Type B pancreatic cell (in vitro differentiated cells): ENCODE results near the gene SDK2. TPM values are rescaled to one million over a fixed set of nuclear protein-coding genes. Genes with fewer than 3 reads are reported as not detected.

Source experiments
- DNase-seq: peaks from one replicate; pipeline ENCODE4 v3.0.0; 2021; ENCODE audit warnings: mixed read lengths; ENCODE audit not compliant: unreplicated experiment; ENCODE audit errors: extremely low spot score
- H3K27ac Mint-ChIP-seq: 2 replicates; pipeline ENCODE4 v1.8.0; 2021; ENCODE audit warnings: mild to moderate bottlenecking, mixed read lengths
- H3K27me3 Mint-ChIP-seq: 2 replicates; pipeline ENCODE4 v1.8.0; 2021; ENCODE audit warnings: mixed read lengths
- H3K36me3 Mint-ChIP-seq: 2 replicates; pipeline ENCODE4 v1.8.0; 2021; ENCODE audit warnings: mixed read lengths
- H3K4me1 Mint-ChIP-seq: one replicate; pipeline ENCODE4 v1.8.0; 2021; ENCODE audit warnings: mixed read lengths; ENCODE audit not compliant: unreplicated experiment
- H3K4me3 Mint-ChIP-seq: 2 replicates; pipeline ENCODE4 v1.8.0; 2021; ENCODE audit warnings: mild to moderate bottlenecking, mixed read lengths
- H3K9me3 Mint-ChIP-seq: 2 replicates; pipeline ENCODE4 v1.8.0; 2021; ENCODE audit warnings: mixed read lengths
- CTCF ChIP-seq: fragments of 200-600 bp; sonication (generic); conservative IDR thresholded peaks from 2 replicates; pipeline ENCODE4 v1.5.0; 2021; ENCODE audit warnings: antibody characterized with exemption, mild to moderate bottlenecking
- total RNA-seq: library from RNA; stranded (reverse); gene quantifications from 2 replicates; pipeline ENCODE4 v1.2.1, GENCODE V29; 2021; ENCODE audit warnings: low replicate concordance

Gene SDK2
- total RNA-seq, 1 donor from 2014 or later, result 47.3 TPM

DNA sequence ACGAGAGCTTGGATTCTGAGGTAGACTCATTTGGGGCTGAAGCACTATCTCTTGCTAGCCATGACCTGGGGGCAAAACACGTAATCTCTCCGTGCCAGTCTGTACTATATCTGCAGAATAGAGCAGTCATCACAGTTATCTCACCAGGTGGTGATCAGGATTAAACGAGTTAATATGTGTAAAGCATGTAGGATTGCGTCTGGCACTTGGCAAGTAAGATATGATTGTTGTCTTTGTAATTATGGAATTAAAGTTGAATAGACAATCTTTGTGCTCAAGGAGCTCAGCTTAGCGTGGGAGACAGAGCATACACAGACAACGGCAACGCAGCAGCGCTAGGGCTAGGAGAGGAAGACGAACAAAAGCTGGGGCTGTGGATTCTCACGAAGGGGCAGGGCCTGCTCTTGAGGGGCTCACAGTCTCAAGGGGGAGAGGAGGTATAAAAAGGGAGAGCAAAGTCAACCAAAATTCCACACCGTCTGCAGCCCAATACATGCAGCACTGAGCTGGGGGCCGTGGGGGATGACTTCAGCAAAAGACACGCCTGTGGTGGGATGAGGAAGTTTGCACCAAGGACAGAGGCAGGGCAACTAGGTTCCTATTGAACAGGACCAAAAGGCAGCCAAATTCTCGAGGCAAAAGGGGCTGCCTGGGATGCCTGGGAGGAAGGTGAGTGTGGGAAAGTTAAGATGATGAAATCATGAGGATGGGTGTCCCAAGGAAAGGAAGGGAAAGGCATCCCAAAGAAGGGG lies 68.6 kb downstream of the SDK2 start:
- no peak overlapping the region for H3K4me3 Mint-ChIP-seq
- TF ChIP-seq CTCF, result no peak

DNA sequence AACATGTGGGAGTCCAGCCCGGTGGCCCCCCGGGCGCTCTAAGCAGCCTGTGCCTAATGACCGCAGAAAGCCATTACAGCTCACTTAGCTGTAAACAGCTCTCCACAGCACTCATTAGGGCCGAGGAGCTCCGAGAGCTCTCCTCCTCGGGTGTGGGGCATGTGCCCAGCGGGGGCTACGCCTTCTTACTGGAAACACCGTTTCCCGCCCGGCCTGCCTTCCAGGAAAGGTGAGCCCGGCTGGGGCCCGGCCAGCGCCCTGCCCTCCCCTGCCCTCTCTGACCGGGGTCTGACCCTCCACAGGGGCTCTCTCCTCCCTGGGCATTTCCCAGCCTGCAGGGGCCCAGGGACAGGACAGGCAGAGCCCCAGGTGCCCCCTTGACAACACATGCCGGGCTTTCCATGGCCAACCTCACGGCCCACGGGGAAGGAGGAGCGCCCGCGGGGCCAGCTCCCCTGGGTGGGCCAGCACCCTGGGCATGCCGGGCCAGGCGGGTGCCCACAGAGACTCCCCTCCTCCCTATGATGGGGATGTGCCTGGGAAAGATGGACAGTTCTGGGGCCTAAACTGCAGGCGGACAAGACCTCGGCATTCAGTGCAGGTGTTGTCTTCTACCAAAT lies 72.6 kb downstream of the SDK2 start:
- no peak overlapping the region for H3K4me3 Mint-ChIP-seq

More for the DNA sequence above, 68.6 kb downstream of the SDK2 start:
- no peak for DNase-seq
- Mint-ChIP-seq H3K27me3 (peaks cover 7% of the 10 kb centered on the region), H3K4me1 (peaks cover 8% of the 10 kb centered on the region), H3K9me3 (no peaks in the 10 kb centered on the region), H3K36me3 (peaks cover 5% of the 10 kb centered on the region), H3K27ac (no peak overlapping the region)

GRCh38 chr17:73569762-73570319 lies 74.4 kb downstream of the SDK2 start:
- Mint-ChIP-seq H3K27ac (no peak overlapping the region), H3K36me3 (peaks cover 4% of the 10 kb centered on the region), H3K4me1 (peaks cover 14% of the 10 kb centered on the region), H3K4me3 (no peak overlapping the region), H3K27me3 (peaks cover 4% of the 10 kb centered on the region), H3K9me3 (no peaks in the 10 kb centered on the region)
- TF ChIP-seq CTCF, result no peak
- DNase-seq, result no peak

More for the DNA sequence above, 72.6 kb downstream of the SDK2 start:
- no peak for TF ChIP-seq CTCF
- Mint-ChIP-seq H3K4me1 (peaks cover 19% of the 10 kb centered on the region), H3K27me3 (peaks cover 7% of the 10 kb centered on the region), H3K27ac (no peak overlapping the region), H3K9me3 (no peaks in the 10 kb centered on the region), H3K36me3 (no peaks in the 10 kb centered on the region)
- no peak for DNase-seq

- TF ChIP-seq CTCF, result no peak
- no peak overlapping the region for H3K4me3 Mint-ChIP-seq
- H3K27ac Mint-ChIP-seq, result no peak overlapping the region
- peaks cover 15% of the 10 kb centered on the region for H3K4me1 Mint-ChIP-seq
- no peaks in the 10 kb centered on the region for H3K9me3 Mint-ChIP-seq
- H3K36me3 Mint-ChIP-seq, result peaks cover 4% of the 10 kb centered on the region
- DNase-seq, result no peak
- H3K27me3 Mint-ChIP-seq, result peaks cover 4% of the 10 kb centered on the region
Observed at GRCh38 chr17:73568934-73569333, 75.3 kb downstream of the SDK2 start.

DNA sequence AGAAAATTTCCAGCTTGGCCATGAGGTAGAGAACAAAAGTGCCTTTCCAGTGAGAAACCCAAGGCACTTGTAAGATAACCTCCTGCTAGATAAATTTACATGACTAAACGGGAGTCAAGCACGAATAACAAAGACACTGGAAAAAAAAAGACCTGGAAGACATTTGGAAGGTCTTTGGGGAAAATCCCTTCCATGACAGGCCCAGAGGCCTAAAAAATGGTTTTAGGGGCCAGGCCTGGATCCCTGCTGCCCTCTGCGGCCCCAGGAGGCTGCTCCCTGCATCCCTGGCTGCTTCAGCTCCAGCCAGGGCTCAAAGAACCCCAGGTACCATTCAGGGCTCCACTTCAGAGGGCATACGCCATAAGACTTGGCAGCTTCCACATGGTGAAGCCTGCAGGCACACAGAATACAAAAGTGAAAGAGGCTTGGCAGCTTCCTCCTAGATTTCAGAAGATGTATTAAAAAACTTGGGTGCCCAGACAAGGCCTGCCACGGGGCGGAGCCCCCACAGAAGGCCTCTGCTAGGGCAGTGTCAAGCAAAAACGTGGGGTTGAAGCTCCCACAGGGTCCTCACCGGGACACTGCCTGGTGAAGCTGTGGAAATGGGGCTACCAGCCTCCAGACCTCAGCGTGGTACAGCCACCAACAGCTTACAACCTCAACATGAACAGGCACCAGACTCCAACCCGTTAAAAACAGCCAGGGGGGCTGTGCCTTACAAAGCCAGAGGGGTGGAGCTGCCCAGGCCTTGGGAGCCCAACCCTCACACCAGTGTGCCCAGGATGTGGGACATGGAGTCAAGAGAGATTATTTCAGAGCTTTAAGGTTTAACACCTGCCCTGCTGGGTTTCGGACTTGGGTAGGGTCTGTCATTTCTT lies 77.1 kb downstream of the SDK2 start:
- peaks cover 22% of the 10 kb centered on the region for H3K4me1 Mint-ChIP-seq

More for the DNA sequence above, 77.1 kb downstream of the SDK2 start:
- TF ChIP-seq CTCF, result no peak
- no peak overlapping the region for H3K27ac Mint-ChIP-seq
- no peaks in the 10 kb centered on the region for H3K27me3 Mint-ChIP-seq
- H3K9me3 Mint-ChIP-seq, result no peaks in the 10 kb centered on the region
- DNase-seq, result no peak
- no peak overlapping the region for H3K4me3 Mint-ChIP-seq
- peaks cover 4% of the 10 kb centered on the region for H3K36me3 Mint-ChIP-seq
